BJ (cell line): ENCODE measurements around the gene JPT1. TPM values are rescaled to one million over a fixed set of nuclear protein-coding genes. Genes with fewer than 3 reads are reported as not detected.

ENCODE experiments used
- CTCF ChIA-PET: fragments of 350-600 bp; formaldehyde crosslinking; extraction: SDS; loops from one replicate; lab custom pipeline; 2021; ENCODE audit warnings: antibody characterized with exemption, inconsistent platforms; lab: Yijun Ruan, JAX
- POLR2A ChIA-PET: fragments of 300-600 bp; sonication (Branson Sonifier 250); formaldehyde crosslinking; extraction: SDS; loops from one replicate; lab custom pipeline; 2021; ENCODE audit warnings: antibody characterized with exemption; lab: Charles Lee
- DNase-seq: peaks from one replicate; pipeline ENCODE4 v3.0.0-alpha.2; 2011; ENCODE audit warnings: low read depth
- H3K27me3 ChIP-seq: 2 replicates; pipeline ENCODE4 v1.6.0; 2011; ENCODE audit warnings: low read length; ENCODE audit not compliant: control insufficient read depth, insufficient read depth
- H3K36me3 ChIP-seq: 2 replicates; pipeline ENCODE4 v1.5.1; 2011; ENCODE audit warnings: low read length; ENCODE audit not compliant: control insufficient read depth, insufficient read depth
- H3K4me3 ChIP-seq: 2 replicates; pipeline ENCODE4 v1.5.1; 2011; ENCODE audit warnings: low read depth, mild to moderate bottlenecking, control low read depth, low read length
- CTCF ChIP-seq: IDR thresholded peaks from 2 replicates; pipeline ENCODE4 v1.5.1; 2011; ENCODE audit warnings: low read depth, mild to moderate bottlenecking, control low read depth, inconsistent platforms, low read length, moderate library complexity; ENCODE audit not compliant: insufficient read depth
- polyA minus RNA-seq: library from RNA; depleted of rRNA, polyadenylated mRNA; stranded (reverse); fragments of >200 nt; gene quantifications from 2 replicates; pipeline ENCODE4 v1.2.3, GENCODE V29; 2011; rRNA and poly(A)+ RNA removed
- polyA plus RNA-seq: library from polyadenylated mRNA; depleted of rRNA; stranded (reverse); fragments of >200 nt; gene quantifications from 2 replicates; pipeline ENCODE4 v1.2.3, GENCODE V29; 2011; rRNA removed

The JPT1 gene
- polyA plus RNA-seq (65.5 and 111 TPM in 2 replicates), polyA minus RNA-seq (24.1 and 24.5 TPM in 2 replicates)

GRCh38 chr17:75154195-75155106, at the start of gene JPT1:
Gene JPT1, minus strand, starts transcription at chr17:75154512. Its CDS starts 115 bp downstream, at chr17:75154397.
- Histone ChIP-seq H3K36me3 (no peaks in the 10 kb centered on the region), H3K4me3 (peak within 1 kb of the TSS; percentile 68), H3K27me3 (no peaks in the 10 kb centered on the region)
- TF ChIP-seq CTCF, result no peak
- ChIA-PET CTCF (interaction anchor here (0.7 kb wide), 1 partner anchor 19 kb away, joined by 4 read pairs; no protein-coding TSS in a partner anchor), POLR2A (interaction anchor here (0.6 kb wide), 1 partner anchor 95 kb away, joined by 5 read pairs; no protein-coding TSS in a partner anchor)
- DNase-seq, result peak; percentile 92

GRCh38 chr17:75199886-75200618, 45.7 kb upstream of the JPT1 start:
- no peak overlapping the region for H3K4me3 ChIP-seq
- ChIA-PET POLR2A (interaction anchor here (0.5 kb wide), 1 partner anchor 55 kb away, joined by 3 read pairs; no protein-coding TSS in a partner anchor), CTCF (interaction anchor here (1.1 to 6.1 kb wide), 8 partner anchors 10 to 238 kb away, joined by 3 to 77 read pairs (median 21); partner anchors contain the start of gene ARMC7)
- no peaks in the 10 kb centered on the region for H3K27me3 ChIP-seq
- DNase-seq, result no peak
- TF ChIP-seq CTCF, result no peak
- H3K36me3 ChIP-seq, result no peaks in the 10 kb centered on the region

DNA sequence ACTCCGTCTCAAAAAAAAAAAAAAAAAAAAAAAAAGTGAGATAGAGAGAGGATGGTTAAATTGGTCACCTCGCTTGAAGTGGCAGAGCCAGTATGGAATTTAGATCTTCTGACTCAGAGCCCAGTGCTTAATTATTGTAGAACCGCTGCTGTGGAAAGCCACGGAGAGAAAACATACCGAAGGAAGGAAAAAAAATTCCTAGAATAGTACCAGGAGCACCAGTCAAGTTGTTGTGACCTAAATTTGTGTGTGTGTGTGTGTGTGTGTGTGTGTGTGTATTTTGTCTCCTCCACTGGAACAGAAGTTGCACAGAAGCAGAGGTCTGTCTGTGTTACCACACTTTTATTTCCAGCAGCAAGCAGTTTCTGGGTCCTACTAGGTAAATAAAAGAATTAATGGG, 40.6 kb upstream of the JPT1 start:
- Histone ChIP-seq H3K4me3 (no peak overlapping the region), H3K27me3 (no peaks in the 10 kb centered on the region), H3K36me3 (no peaks in the 10 kb centered on the region)
- no peak for DNase-seq
- ChIA-PET POLR2A (no interaction called here), CTCF (no interaction called here)
- no peak for TF ChIP-seq CTCF

GRCh38 chr17:75191584-75191983, 37.3 kb upstream of the JPT1 start:
- Histone ChIP-seq H3K36me3 (no peaks in the 10 kb centered on the region), H3K27me3 (no peaks in the 10 kb centered on the region), H3K4me3 (no peak overlapping the region)
- ChIA-PET POLR2A (no interaction called here), CTCF (interaction anchor here (0.8 to 7.2 kb wide), 3 partner anchors 10 to 132 kb away, joined by 3 to 44 read pairs (median 4); no protein-coding TSS in a partner anchor)
- TF ChIP-seq CTCF, result no peak
- DNase-seq, result no peak
